GM23338 (cell line): Measurements from ENCODE around the gene ZNF662. TPM values are rescaled to one million over a fixed set of nuclear protein-coding genes. Genes with fewer than 3 reads are reported as not detected.

Source experiments
- ATAC-seq: fragments of 200-7000 bp; cut with Tn5 transposase; 3 replicates; pipeline ENCODE4 v1.9.1; 2020
- DNase-seq: peaks from one replicate; pipeline ENCODE4 v3.0.0-alpha.2; 2015; ENCODE audit warnings: low spot score
- H2AFZ ChIP-seq: fragments of 200-600 bp; sonication (generic); 2 replicates; pipeline ENCODE4 v1.8.0; 2016; ENCODE audit warnings: antibody characterized with exemption, mild to moderate bottlenecking, moderate library complexity
- H3F3A ChIP-seq: fragments of 200-600 bp; sonication (generic); replicated peaks from 2 replicates; pipeline ENCODE4 v1.8.0; 2017; ENCODE audit warnings: antibody characterized with exemption, mixed run types, low read depth
- H3K27ac ChIP-seq: fragments of 200-600 bp; sonication (generic); 2 replicates; pipeline ENCODE4 v1.6.1; 2016; ENCODE audit warnings: low read depth
- H3K27me3 ChIP-seq: fragments of 200-600 bp; sonication (generic); 2 replicates; pipeline ENCODE4 v1.8.0; 2016; ENCODE audit warnings: mild to moderate bottlenecking, mixed run types, moderate library complexity; ENCODE audit not compliant: insufficient read depth
- H3K36me3 ChIP-seq: fragments of 200-600 bp; sonication (generic); 2 replicates; pipeline ENCODE4 v1.8.0; 2016; ENCODE audit warnings: mild to moderate bottlenecking; ENCODE audit not compliant: insufficient read depth
- H3K4me1 ChIP-seq: fragments of 200-600 bp; sonication (generic); 2 replicates; pipeline ENCODE4 v1.8.0; 2016; ENCODE audit warnings: mild to moderate bottlenecking, moderate library complexity; ENCODE audit not compliant: insufficient read depth
- H3K4me2 ChIP-seq: fragments of 200-600 bp; sonication (generic); 2 replicates; pipeline ENCODE4 v1.7.1; 2017; ENCODE audit warnings: mixed run types
- H3K4me3 ChIP-seq: fragments of 200-600 bp; sonication (generic); 2 replicates; pipeline ENCODE4 v1.6.1; 2016; ENCODE audit warnings: mixed run types
- H3K79me2 ChIP-seq: fragments of 200-600 bp; sonication (generic); replicated peaks from 2 replicates; pipeline ENCODE4 v1.8.0; 2017; ENCODE audit warnings: mild to moderate bottlenecking; ENCODE audit not compliant: insufficient read depth
- H3K9me2 ChIP-seq: fragments of 200-600 bp; sonication (generic); 2 replicates; pipeline ENCODE4 v1.8.0; 2017; ENCODE audit not compliant: insufficient read depth
- H4K20me1 ChIP-seq: fragments of 200-600 bp; sonication (generic); replicated peaks from 2 replicates; pipeline ENCODE4 v1.8.0; 2017; ENCODE audit warnings: mild to moderate bottlenecking; ENCODE audit not compliant: insufficient read depth
- H3K27ac Mint-ChIP-seq: 2 replicates; pipeline ENCODE4 v1.8.0; 2020; ENCODE audit warnings: inconsistent platforms, mild to moderate bottlenecking, moderate library complexity, mixed read lengths
- H3K27me3 Mint-ChIP-seq: 3 replicates; pipeline ENCODE4 v1.8.0; 2022; ENCODE audit warnings: low read depth, mild to moderate bottlenecking, moderate library complexity, mixed read lengths, inconsistent platforms; ENCODE audit not compliant: insufficient read depth, poor library complexity
- H3K36me3 Mint-ChIP-seq: 3 replicates; pipeline ENCODE4 v1.8.0; 2021; ENCODE audit warnings: low read depth, mild to moderate bottlenecking, inconsistent platforms, moderate library complexity, mixed read lengths
- H3K4me1 Mint-ChIP-seq: 3 replicates; pipeline ENCODE4 v1.8.0; 2020; ENCODE audit warnings: mild to moderate bottlenecking, inconsistent platforms, mixed read lengths
- H3K4me3 Mint-ChIP-seq: 3 replicates; pipeline ENCODE4 v1.8.0; 2021; ENCODE audit warnings: moderate library complexity, mild to moderate bottlenecking, inconsistent platforms, mixed read lengths
- H3K9me3 Mint-ChIP-seq: 3 replicates; pipeline ENCODE4 v1.8.0; 2020; ENCODE audit warnings: moderate library complexity, mild to moderate bottlenecking, inconsistent platforms, mixed read lengths
- CREB1 ChIP-seq: fragments of 250-450 bp; sonication (Bioruptor Pico); IDR thresholded peaks from 2 replicates; pipeline ENCODE4 v1.5.0; 2020; ENCODE audit warnings: low read depth, mild to moderate bottlenecking, moderate library complexity
- EZH2 ChIP-seq: fragments of 200-600 bp; sonication (generic); IDR thresholded peaks from one replicate; pipeline ENCODE4 v1.8.0; 2017; ENCODE audit warnings: antibody characterized with exemption, mild to moderate bottlenecking, low read depth; ENCODE audit not compliant: unreplicated experiment
- EZH2phosphoT487 ChIP-seq: fragments of 200-600 bp; sonication (generic); IDR thresholded peaks from one replicate; pipeline ENCODE4 v1.8.1; 2018; ENCODE audit warnings: antibody characterized with exemption; ENCODE audit not compliant: unreplicated experiment
- JUNB ChIP-seq: IDR thresholded peaks from one replicate; pipeline ENCODE4 v1.6.1; 2016; ENCODE audit warnings: antibody characterized with exemption; ENCODE audit not compliant: unreplicated experiment
- NANOG ChIP-seq: IDR thresholded peaks from 2 replicates; pipeline ENCODE4 v1.6.1; 2016; ENCODE audit warnings: antibody characterized with exemption, borderline replicate concordance
- POLR2AphosphoS5 ChIP-seq: IDR thresholded peaks from 2 replicates; pipeline ENCODE4 v1.6.1; 2016; ENCODE audit warnings: antibody characterized with exemption, low read depth
- ZNF114 ChIP-seq: fragments of 250-450 bp; sonication (Bioruptor Pico); IDR thresholded peaks from 2 replicates; pipeline ENCODE4 v1.5.0; 2020; ENCODE audit warnings: mild to moderate bottlenecking, moderate library complexity
- polyA plus RNA-seq: library from polyadenylated mRNA; unstranded; fragments of >200 nt; fragmentation: Nextera tagmentation; extraction: Ambion mirVana; gene quantifications from 2 replicates; pipeline ENCODE4 v1.2.1, GENCODE V29; 2016
- total RNA-seq: library from RNA; depleted of rRNA; stranded (reverse); fragments of >200 nt; shearing (Covaris generic); gene quantifications from 2 replicates; pipeline ENCODE4 v1.2.3, GENCODE V29; 2014
- TF ChIP-seq, protein P1 (sequence below): IDR thresholded peaks from one replicate; pipeline ENCODE4 v1.6.1; 2018; ENCODE audit warnings: antibody characterized with exemption; ENCODE audit not compliant: unreplicated experiment
- TF ChIP-seq, protein P2 (sequence below), 2 experiments: fragments of 200-600 bp in 1 of 2; sonication (generic) in 1 of 2; conservative IDR thresholded peaks; 2 replicates each; pipeline versions ENCODE4 v1.5.1 to v1.6.1; 2016 to 2017; ENCODE audit warnings: antibody characterized with exemption in 2 of 2, low read depth in 2 of 2, mild to moderate bottlenecking in 2 of 2, moderate library complexity in 1 of 2
- TF ChIP-seq, protein P3 (sequence below): IDR thresholded peaks from 2 replicates; pipeline ENCODE4 v1.6.1; 2016; ENCODE audit warnings: antibody characterized with exemption

The ZNF662 gene
- total and polyA plus RNA-seq, 2 experiments from 2014 or later: 0.84 to 1.5 TPM

DNA sequence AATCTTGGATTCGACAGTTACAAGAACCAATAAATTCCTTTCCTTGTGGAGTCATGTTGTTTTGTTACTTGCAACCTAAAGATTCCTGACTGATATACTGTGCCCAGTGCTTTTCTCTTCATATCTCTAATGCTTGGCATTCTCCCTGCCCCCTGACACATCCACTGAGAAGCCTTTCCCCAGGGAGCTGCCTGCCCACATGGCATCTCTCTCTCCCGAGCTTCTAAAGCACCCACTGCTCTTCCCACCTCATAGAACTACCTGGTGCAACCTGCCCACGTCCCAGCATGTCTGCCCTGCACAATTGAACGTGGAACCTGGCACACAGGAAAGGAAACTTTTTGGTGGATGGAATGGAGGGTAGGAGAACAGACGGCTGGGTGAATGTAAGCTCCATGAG is 37.1 kb upstream of the ZNF662 start:
- H3F3A ChIP-seq: no peaks in the 10 kb centered on the region
- H3K4me3 ChIP-seq: no peak overlapping the region
- Mint-ChIP-seq H3K27ac (no peak overlapping the region), H3K9me3 (no peaks in the 10 kb centered on the region; the same call in 2 of the 3 replicates), H3K27me3 (peaks cover 11% of the 10 kb centered on the region), H3K4me3 (no peak overlapping the region), H3K36me3 (no peaks in the 10 kb centered on the region), H3K4me1 (no peaks in the 10 kb centered on the region)
- DNase-seq (no peak), ATAC-seq (no peak)
- no peak overlapping the region for H2AFZ ChIP-seq
- H3K79me2 ChIP-seq: no peaks in the 10 kb centered on the region
- H3K4me1 ChIP-seq: no peaks in the 10 kb centered on the region
- H3K27me3 ChIP-seq: no peaks in the 10 kb centered on the region
- H4K20me1 ChIP-seq: no peaks in the 10 kb centered on the region
- no peak overlapping the region for H3K4me2 ChIP-seq
- H3K27ac ChIP-seq: no peak overlapping the region
- H3K36me3 ChIP-seq: no peaks in the 10 kb centered on the region
- TF ChIP-seq POLR2AphosphoS5: no peak
- TF ChIP-seq EZH2: no peak
- no peak for TF ChIP-seq EZH2phosphoT487
- 0 out of 2 replicates have a peak, but pooled peaks cover 11% of the 10 kb centered on the region for H3K9me2 ChIP-seq

DNA sequence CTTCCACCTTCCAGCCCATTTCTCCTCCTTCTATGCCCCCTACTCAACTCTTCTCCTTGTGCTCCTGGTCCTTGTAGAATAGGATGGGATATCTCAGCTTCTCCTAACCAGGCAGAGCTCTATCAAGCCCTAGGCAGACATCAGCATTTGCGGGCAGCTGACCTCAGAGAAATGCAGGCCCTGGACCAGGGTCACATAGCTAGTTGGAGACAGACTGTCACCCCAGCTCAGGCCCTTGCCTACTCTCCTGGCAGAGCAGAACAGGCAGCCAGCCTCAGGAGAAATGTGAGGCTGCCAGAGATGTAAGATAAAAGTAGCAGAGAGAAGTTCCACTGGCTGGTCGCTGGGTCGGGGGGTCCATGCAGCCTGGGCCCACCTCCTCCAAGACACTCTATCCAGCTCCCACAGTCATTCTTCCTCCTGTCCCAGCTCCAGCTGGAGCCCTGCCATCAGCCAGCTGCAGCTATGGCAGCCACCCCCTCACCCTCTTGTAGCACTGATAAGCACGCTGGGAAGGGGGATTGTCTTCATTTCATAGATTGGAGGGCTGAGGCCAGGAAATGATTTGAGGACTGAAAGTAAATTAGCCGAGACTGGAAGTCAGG is 34.2 kb upstream of the ZNF662 start:
- H3K27ac ChIP-seq: no peak overlapping the region
- H3K79me2 ChIP-seq: no peaks in the 10 kb centered on the region
- H3K4me2 ChIP-seq: no peak overlapping the region
- no peaks in the 10 kb centered on the region for H3F3A ChIP-seq
- Mint-ChIP-seq H3K4me3 (no peak overlapping the region), H3K9me3 (no peaks in the 10 kb centered on the region), H3K27ac (no peak overlapping the region), H3K36me3 (no peaks in the 10 kb centered on the region), H3K4me1 (no peaks in the 10 kb centered on the region), H3K27me3 (peaks cover 9% of the 10 kb centered on the region)
- DNase-seq (no peak), ATAC-seq (no peak)
- no peaks in the 10 kb centered on the region for H3K36me3 ChIP-seq
- H3K9me2 ChIP-seq: 0 out of 2 replicates have a peak, but pooled peaks cover 4% of the 10 kb centered on the region
- no peaks in the 10 kb centered on the region for H4K20me1 ChIP-seq
- no peaks in the 10 kb centered on the region for H3K27me3 ChIP-seq
- no peak overlapping the region for H3K4me3 ChIP-seq
- H2AFZ ChIP-seq: 0 out of 2 replicates have a peak overlapping the region, but pooled peaks have one; percentile 14
- no peaks in the 10 kb centered on the region for H3K4me1 ChIP-seq
- TF ChIP-seq, protein P1, sequence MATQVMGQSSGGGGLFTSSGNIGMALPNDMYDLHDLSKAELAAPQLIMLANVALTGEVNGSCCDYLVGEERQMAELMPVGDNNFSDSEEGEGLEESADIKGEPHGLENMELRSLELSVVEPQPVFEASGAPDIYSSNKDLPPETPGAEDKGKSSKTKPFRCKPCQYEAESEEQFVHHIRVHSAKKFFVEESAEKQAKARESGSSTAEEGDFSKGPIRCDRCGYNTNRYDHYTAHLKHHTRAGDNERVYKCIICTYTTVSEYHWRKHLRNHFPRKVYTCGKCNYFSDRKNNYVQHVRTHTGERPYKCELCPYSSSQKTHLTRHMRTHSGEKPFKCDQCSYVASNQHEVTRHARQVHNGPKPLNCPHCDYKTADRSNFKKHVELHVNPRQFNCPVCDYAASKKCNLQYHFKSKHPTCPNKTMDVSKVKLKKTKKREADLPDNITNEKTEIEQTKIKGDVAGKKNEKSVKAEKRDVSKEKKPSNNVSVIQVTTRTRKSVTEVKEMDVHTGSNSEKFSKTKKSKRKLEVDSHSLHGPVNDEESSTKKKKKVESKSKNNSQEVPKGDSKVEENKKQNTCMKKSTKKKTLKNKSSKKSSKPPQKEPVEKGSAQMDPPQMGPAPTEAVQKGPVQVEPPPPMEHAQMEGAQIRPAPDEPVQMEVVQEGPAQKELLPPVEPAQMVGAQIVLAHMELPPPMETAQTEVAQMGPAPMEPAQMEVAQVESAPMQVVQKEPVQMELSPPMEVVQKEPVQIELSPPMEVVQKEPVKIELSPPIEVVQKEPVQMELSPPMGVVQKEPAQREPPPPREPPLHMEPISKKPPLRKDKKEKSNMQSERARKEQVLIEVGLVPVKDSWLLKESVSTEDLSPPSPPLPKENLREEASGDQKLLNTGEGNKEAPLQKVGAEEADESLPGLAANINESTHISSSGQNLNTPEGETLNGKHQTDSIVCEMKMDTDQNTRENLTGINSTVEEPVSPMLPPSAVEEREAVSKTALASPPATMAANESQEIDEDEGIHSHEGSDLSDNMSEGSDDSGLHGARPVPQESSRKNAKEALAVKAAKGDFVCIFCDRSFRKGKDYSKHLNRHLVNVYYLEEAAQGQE: no peak
- no peak for TF ChIP-seq JUNB
- TF ChIP-seq, protein P2, sequence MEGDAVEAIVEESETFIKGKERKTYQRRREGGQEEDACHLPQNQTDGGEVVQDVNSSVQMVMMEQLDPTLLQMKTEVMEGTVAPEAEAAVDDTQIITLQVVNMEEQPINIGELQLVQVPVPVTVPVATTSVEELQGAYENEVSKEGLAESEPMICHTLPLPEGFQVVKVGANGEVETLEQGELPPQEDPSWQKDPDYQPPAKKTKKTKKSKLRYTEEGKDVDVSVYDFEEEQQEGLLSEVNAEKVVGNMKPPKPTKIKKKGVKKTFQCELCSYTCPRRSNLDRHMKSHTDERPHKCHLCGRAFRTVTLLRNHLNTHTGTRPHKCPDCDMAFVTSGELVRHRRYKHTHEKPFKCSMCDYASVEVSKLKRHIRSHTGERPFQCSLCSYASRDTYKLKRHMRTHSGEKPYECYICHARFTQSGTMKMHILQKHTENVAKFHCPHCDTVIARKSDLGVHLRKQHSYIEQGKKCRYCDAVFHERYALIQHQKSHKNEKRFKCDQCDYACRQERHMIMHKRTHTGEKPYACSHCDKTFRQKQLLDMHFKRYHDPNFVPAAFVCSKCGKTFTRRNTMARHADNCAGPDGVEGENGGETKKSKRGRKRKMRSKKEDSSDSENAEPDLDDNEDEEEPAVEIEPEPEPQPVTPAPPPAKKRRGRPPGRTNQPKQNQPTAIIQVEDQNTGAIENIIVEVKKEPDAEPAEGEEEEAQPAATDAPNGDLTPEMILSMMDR (conservative IDR thresholded peaks at IDR 0.05; ENCODE audit: low read depth in 2 of 2): no peak
- TF ChIP-seq ZNF114 (CRISPR knock-in tag): no peak
- TF ChIP-seq, protein P3, sequence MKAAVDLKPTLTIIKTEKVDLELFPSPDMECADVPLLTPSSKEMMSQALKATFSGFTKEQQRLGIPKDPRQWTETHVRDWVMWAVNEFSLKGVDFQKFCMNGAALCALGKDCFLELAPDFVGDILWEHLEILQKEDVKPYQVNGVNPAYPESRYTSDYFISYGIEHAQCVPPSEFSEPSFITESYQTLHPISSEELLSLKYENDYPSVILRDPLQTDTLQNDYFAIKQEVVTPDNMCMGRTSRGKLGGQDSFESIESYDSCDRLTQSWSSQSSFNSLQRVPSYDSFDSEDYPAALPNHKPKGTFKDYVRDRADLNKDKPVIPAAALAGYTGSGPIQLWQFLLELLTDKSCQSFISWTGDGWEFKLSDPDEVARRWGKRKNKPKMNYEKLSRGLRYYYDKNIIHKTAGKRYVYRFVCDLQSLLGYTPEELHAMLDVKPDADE: no peak
- TF ChIP-seq NANOG: no peak
- no peak for TF ChIP-seq EZH2
- TF ChIP-seq CREB1 (CRISPR knock-in tag): no peak
- TF ChIP-seq POLR2AphosphoS5: no peak
